Tibial nerve (tissue), 4 donors: ENCODE results near the gene KMO. TPM values are rescaled to one million over a fixed set of nuclear protein-coding genes. Genes with fewer than 3 reads are reported as not detected.

Experiments
- DNase-seq, 2 donors: peaks; one replicate each; pipeline ENCODE4 v3.0.0-alpha.2; 2019; ENCODE audit warnings: low spot score in 2 of 2
- H3K27ac ChIP-seq, 4 donors: fragments of 200-600 bp; sonication (generic) in 3 of 4; one replicate each; pipeline ENCODE4 v1.5.1; 2017 to 2019; ENCODE audit warnings: mild to moderate bottlenecking in 1 of 4
- H3K27me3 ChIP-seq, 2 donors: fragments of 200-600 bp; sonication (generic) in 1 of 2; one replicate each; pipeline versions ENCODE4 v1.5.1 to v1.6.0; 2017 to 2019
- H3K36me3 ChIP-seq, 3 donors: fragments of 200-600 bp; sonication (generic); one replicate each; pipeline ENCODE4 v1.5.1; 2018 to 2019
- H3K4me1 ChIP-seq, 4 donors: fragments of 200-600 bp; sonication (generic) in 3 of 4; one replicate each; pipeline ENCODE4 v1.5.1; 2017 to 2019
- H3K4me3 ChIP-seq, 4 donors: fragments of 200-600 bp; sonication (generic) in 3 of 4; one replicate each; pipeline ENCODE4 v1.5.1; 2017 to 2019; ENCODE audit warnings: mild to moderate bottlenecking in 1 of 4, moderate library complexity in 1 of 4
- H3K9me3 ChIP-seq, 4 donors: fragments of 200-600 bp; sonication (generic) in 3 of 4; one replicate each; pipeline ENCODE4 v1.5.1; 2017 to 2019
- CTCF ChIP-seq, 5 experiments: fragments of 200-600 bp in 3 of 5; fragments of 450-650 bp in 2 of 5; sonication (generic) in 3 of 5; IDR thresholded peaks; one replicate each; pipeline ENCODE4 v1.5.1; 2016 to 2019; ENCODE audit warnings: antibody characterized with exemption in 5 of 5, mild to moderate bottlenecking in 3 of 5, moderate library complexity in 2 of 5
- EP300 ChIP-seq, 2 donors: sonication (generic); formaldehyde crosslinking; IDR thresholded peaks; one replicate each; pipeline ENCODE4 v1.6.1; 2017; ENCODE audit warnings: antibody characterized with exemption in 2 of 2, mild to moderate bottlenecking in 1 of 2
- POLR2A ChIP-seq, 2 donors: fragments of 450-650 bp; IDR thresholded peaks; one replicate each; pipeline ENCODE4 v1.6.1; 2017; ENCODE audit warnings: antibody characterized with exemption in 2 of 2, mild to moderate bottlenecking in 2 of 2, moderate library complexity in 2 of 2
- WGBS, 2 donors: methylation state at CpG; one replicate each; pipeline ENCODE4 v1.1.5; 2018; 5-methylcytosine and 5-hydroxymethylcytosine counted together
- total RNA-seq, 4 donors: library from RNA; depleted of rRNA; stranded (reverse); fragments of >200 nt; gene quantifications; one replicate each; pipeline ENCODE4 v1.1.0, GENCODE V29; 2016

Gene KMO
- total RNA-seq, 4 donors from 2014 or later = 0.20 to 4.4 (median 1.8) TPM

GRCh38 chr1:241600496-241600901 is 68.3 kb downstream of the KMO start:
- TF ChIP-seq EP300 (IDR thresholded peaks at IDR 0.05) (no peak), CTCF (IDR thresholded peaks at IDR 0.05) (no peak), POLR2A (IDR thresholded peaks at IDR 0.05) (no peak)
- Histone ChIP-seq H3K27me3 (no peaks in the 10 kb centered on the region), H3K36me3 (peaks cover 0 to 20% (median 0%) of the 10 kb centered on the region in 3 donors), H3K4me1 (peaks cover 0 to 18% (median 0%) of the 10 kb centered on the region in 4 donors), H3K9me3 (no peaks in the 10 kb centered on the region), H3K27ac (no peak overlapping the region), H3K4me3 (no peak overlapping the region)
- WGBS, 2 donors = 62 to 82% methylated on average over 2 of the region's 2 CpGs
- no peak for DNase-seq

GRCh38 chr1:241603731-241604245 is 71.6 kb downstream of the KMO start:
- Histone ChIP-seq H3K27me3 (no peaks in the 10 kb centered on the region), H3K4me3 (no peak overlapping the region), H3K4me1 (peaks cover 0 to 18% (median 0%) of the 10 kb centered on the region in 4 donors), H3K27ac (peak overlapping the region in 2 of 4 donors; percentile 60 to 62), H3K9me3 (no peaks in the 10 kb centered on the region), H3K36me3 (peaks cover 0 to 3% (median 0%) of the 10 kb centered on the region in 3 donors)
- WGBS, 2 donors = 38 to 49% methylated on average over 3 of the region's 3 CpGs
- TF ChIP-seq EP300 (IDR thresholded peaks at IDR 0.05) = peak in 1 of 2 donors; percentile 41
- no peak for TF ChIP-seq CTCF (IDR thresholded peaks at IDR 0.05)
- peak in 1 of 2 donors; percentile 25 for DNase-seq

- Histone ChIP-seq H3K27ac (no peak overlapping the region), H3K9me3 (no peaks in the 10 kb centered on the region), H3K27me3 (no peaks in the 10 kb centered on the region), H3K4me1 (peaks cover 0 to 18% (median 0%) of the 10 kb centered on the region in 4 donors), H3K4me3 (no peak overlapping the region), H3K36me3 (peaks cover 0 to 3% (median 0%) of the 10 kb centered on the region in 3 donors)
- 76 to 80% methylated on average over 9 of the region's 9 CpGs for WGBS, 2 donors
- TF ChIP-seq CTCF (IDR thresholded peaks at IDR 0.05) (no peak), POLR2A (IDR thresholded peaks at IDR 0.05) (no peak), EP300 (IDR thresholded peaks at IDR 0.05) (no peak)
- DNase-seq = no peak
Observed at GRCh38 chr1:241605146-241605805, 73.1 kb downstream of the KMO start.

DNA sequence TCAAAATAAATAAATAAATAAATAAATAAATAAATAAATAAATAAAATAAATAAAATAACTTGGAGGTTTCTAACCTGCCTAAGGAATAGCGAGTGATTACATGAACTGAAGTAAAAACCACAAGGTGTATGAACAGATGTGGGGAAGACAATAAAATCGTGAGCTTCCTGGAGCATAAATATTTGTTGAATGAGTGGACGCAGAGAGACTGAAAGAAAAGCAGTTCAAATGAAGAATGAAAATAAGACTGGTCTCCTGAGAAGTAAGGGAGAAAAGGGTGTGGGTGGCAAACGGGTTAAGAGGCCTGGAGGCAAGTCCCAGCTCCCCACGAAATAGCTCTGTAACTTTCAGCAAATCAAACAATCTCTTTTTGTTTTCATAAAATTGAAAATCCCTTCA is 74.4 kb downstream of the KMO start:
- TF ChIP-seq EP300 (IDR thresholded peaks at IDR 0.05) (no peak), CTCF (IDR thresholded peaks at IDR 0.05) (no peak), POLR2A (IDR thresholded peaks at IDR 0.05) (no peak)
- H3K27me3 ChIP-seq = no peaks in the 10 kb centered on the region
- no peak for DNase-seq
- H3K4me3 ChIP-seq = no peak overlapping the region
- no peak overlapping the region for H3K27ac ChIP-seq
- H3K4me1 ChIP-seq = peaks cover 0 to 18% (median 0%) of the 10 kb centered on the region in 4 donors
- H3K9me3 ChIP-seq = no peaks in the 10 kb centered on the region
- peaks cover 0 to 3% (median 0%) of the 10 kb centered on the region in 3 donors for H3K36me3 ChIP-seq
- 51 to 57% methylated on average over 5 of the region's 5 CpGs for WGBS, 2 donors

GRCh38 chr1:241607497-241607896 is 75.3 kb downstream of the KMO start:
- H3K27me3 ChIP-seq = no peaks in the 10 kb centered on the region
- DNase-seq = no peak
- H3K4me3 ChIP-seq = no peak overlapping the region
- H3K4me1 ChIP-seq = peaks cover 0 to 22% (median 0%) of the 10 kb centered on the region in 4 donors
- no peak for TF ChIP-seq POLR2A (IDR thresholded peaks at IDR 0.05)
- no peak for TF ChIP-seq EP300 (IDR thresholded peaks at IDR 0.05)
- TF ChIP-seq CTCF (IDR thresholded peaks at IDR 0.05) = no peak
- H3K27ac ChIP-seq = no peak overlapping the region
- no peaks in the 10 kb centered on the region for H3K9me3 ChIP-seq
- peaks cover 0 to 3% (median 0%) of the 10 kb centered on the region in 3 donors for H3K36me3 ChIP-seq
